ENCODE results near the gene CNOT2. TPM values are rescaled to one million over a fixed set of nuclear protein-coding genes. Genes with fewer than 3 reads are reported as not detected.
"Not testable (repeated sequence)": the region's sequence is repeated elsewhere in the genome, so short reads cannot be mapped to it uniquely, and the experiment has no call there.

CNOT2 gene
- polyA plus RNA-seq, 3 donors = 126 to 145 (median 127) TPM

- no peak for DNase-seq (ENCODE audit: extremely low read depth in 1 of 11, low read depth in 9 of 11, low spot score in 4 of 11)
Observed at GRCh38 chr12:70275045-70275444, 31.8 kb downstream of the CNOT2 start.

- DNase-seq (ENCODE audit: extremely low read depth in 1 of 11, low read depth in 9 of 11, low spot score in 4 of 11) = no peak
Observed at GRCh38 chr12:70277973-70278372, 34.7 kb downstream of the CNOT2 start.

GRCh38 chr12:70278945-70279344 lies 35.7 kb downstream of the CNOT2 start:
- no peak for DNase-seq (ENCODE audit: extremely low read depth in 1 of 11, low read depth in 9 of 11, low spot score in 4 of 11)

DNA sequence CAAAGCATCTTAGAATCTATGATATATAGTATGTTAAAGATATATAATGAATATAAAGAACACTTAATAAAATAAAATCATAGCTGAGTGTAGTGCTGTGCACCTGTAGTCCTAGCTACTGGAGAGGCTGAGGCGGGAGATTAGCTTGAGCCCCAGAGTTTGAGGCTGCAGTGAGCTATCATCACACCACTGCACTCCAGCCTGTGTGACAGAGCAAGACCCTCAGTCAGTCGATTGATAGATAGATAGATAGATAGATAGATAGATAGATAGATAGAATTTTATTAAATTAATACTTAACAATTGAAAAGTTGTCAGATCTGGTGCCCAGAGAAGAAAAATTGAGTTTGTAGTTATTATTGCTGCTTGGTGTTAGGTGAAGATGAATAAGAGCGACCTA lies 40.0 kb downstream of the CNOT2 start:
- no peak for DNase-seq (ENCODE audit: extremely low read depth in 1 of 11, low read depth in 9 of 11, low spot score in 4 of 11)

GRCh38 chr12:70288817-70289216 lies 45.6 kb downstream of the CNOT2 start:
- no peak for DNase-seq (ENCODE audit: extremely low read depth in 1 of 11, low read depth in 9 of 11, low spot score in 4 of 11)

GRCh38 chr12:70290116-70290515 lies 46.9 kb downstream of the CNOT2 start:
- no peak for DNase-seq (ENCODE audit: extremely low read depth in 1 of 11, low read depth in 9 of 11, low spot score in 4 of 11)

DNA sequence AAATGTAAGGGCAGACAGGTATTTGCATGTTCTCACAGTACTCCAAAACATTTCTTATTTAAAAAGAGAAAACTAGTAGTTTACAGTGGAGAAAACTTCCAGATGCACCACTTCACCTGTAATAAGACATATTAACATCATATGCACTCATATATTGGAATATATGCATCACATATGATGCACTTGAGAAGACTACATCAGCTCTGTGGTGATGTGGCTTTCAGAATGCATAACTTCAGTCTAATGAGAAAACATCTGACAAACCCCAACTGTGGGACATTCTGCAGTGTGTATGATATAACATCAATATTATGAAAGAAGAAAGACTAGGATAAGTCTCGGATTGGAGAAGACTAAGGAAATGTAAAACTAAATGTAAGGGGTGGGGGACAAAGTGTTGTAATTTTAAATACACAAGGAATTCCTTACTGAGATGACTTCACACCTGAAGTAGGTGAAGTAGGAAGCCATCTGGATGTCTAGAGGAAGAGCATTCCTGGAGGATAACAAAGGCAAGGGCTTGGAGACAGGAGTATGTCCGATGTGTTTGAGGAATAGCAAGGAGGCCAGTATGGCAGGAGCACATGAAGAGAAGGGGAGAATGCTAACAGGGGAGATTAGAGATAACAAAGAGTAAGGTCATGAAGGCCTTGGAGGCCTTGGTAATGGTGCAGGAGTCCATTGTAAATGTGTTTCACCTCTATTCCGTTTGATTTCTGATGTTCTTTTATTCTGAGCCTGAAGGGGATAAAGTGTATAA lies 49.0 kb downstream of the CNOT2 start:
- no peak for DNase-seq (ENCODE audit: extremely low read depth in 1 of 11, low read depth in 9 of 11, low spot score in 4 of 11)

- DNase-seq (ENCODE audit: extremely low read depth in 1 of 11, low read depth in 9 of 11, low spot score in 4 of 11) = not testable (repeated sequence)
Observed at GRCh38 chr12:70304684-70305555, 61.7 kb downstream of the CNOT2 start.

- DNase-seq (ENCODE audit: extremely low read depth in 1 of 11, low read depth in 9 of 11, low spot score in 4 of 11) = no peak
Observed at GRCh38 chr12:70305794-70306193, 62.6 kb downstream of the CNOT2 start.

- no peak for DNase-seq (ENCODE audit: extremely low read depth in 1 of 11, low read depth in 9 of 11, low spot score in 4 of 11)
Observed at GRCh38 chr12:70306676-70307075, 63.4 kb downstream of the CNOT2 start.

- no peak for DNase-seq (ENCODE audit: extremely low read depth in 1 of 11, low read depth in 9 of 11, low spot score in 4 of 11)
Observed at GRCh38 chr12:70307868-70308267, 64.6 kb downstream of the CNOT2 start.

GRCh38 chr12:70309348-70309747 lies 66.1 kb downstream of the CNOT2 start:
- DNase-seq (ENCODE audit: extremely low read depth in 1 of 11, low read depth in 9 of 11, low spot score in 4 of 11) = no peak

DNA sequence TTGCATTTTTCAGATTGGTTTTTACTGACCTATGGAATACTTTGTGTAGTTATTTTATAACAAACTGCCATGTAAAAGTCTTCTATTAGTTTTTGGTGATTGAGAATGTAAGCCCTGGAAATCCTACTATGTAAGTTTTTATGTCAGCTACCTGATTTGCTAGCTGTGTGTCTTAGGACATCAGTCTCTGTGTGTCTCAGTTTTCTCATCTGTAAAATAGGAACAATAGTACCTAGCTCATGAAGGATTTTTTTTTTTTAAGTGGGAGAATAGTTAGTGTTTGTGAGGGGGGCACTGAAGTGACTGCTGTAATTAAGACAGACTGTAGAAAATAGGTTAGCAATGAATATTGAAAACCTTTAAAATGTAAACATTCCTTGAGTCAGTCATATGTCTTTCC lies 70.9 kb downstream of the CNOT2 start:
- no peak for DNase-seq (ENCODE audit: extremely low read depth in 1 of 11, low read depth in 9 of 11, low spot score in 4 of 11)

DNA sequence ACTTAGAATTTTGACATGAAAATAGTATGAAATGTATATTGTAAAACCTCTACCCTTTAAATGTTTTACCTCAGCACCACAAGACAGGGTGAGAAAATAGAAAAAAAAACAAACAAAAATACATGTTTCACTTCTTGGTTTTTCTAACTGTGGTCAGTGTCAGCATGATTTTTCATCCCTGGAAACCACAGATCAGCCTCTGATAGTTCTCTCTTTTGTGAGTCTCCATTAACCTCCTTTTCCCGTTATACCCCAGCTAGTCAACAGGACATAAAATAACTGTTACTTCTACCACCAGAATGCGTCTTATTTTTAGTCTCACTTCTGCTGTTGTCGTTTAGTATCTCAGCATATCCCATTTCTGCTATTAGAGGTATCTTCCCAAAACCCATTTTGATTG lies 74.5 kb downstream of the CNOT2 start:
- DNase-seq (ENCODE audit: extremely low read depth in 1 of 11, low read depth in 9 of 11, low spot score in 4 of 11) = peak in 1 of 11 donors; percentile 0

DNA sequence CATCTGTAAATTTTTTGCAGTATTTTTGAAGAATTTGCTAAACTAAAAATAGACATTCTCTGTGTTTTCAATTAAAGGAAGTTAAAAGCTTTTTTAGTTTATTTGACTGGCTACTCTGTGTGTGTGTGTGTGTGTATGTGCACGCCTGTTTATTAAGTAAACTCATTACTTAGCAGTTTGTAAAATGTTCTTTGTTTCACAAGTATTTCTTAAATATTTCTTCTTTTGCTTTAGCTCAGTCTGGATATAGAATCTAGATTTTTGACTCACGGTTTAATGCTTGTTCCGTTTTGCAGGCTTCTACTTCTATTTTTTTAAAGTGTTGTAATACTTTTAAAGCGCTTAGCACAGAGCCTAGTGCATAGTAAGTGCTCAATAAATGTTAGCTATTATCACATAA lies 76.4 kb downstream of the CNOT2 start:
- DNase-seq (ENCODE audit: extremely low read depth in 1 of 11, low read depth in 9 of 11, low spot score in 4 of 11) = no peak

- no peak for DNase-seq (ENCODE audit: extremely low read depth in 1 of 11, low read depth in 9 of 11, low spot score in 4 of 11)
Observed at GRCh38 chr12:70321191-70321590, 78.0 kb downstream of the CNOT2 start.

DNA sequence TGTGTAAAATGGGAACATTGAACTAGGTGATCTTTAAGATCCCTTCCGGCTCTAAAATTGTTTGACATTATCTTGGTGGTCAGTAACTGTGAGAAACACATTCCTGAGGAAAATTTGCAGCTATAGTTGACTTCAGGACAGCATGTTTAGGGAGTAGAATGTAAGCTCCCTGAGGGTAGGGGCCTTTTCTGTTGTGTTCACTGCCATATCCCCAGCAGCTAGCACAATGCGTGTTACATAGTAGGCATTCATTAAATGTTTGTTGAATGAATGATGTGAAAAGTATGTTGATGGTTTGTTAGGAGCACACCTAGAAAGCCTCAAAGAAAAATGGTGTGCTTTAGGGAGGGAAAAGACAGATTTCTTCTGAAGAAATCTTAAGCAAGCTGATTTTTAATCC lies 84.3 kb downstream of the CNOT2 start:
- no peak for DNase-seq (ENCODE audit: extremely low read depth in 1 of 11, low read depth in 9 of 11, low spot score in 4 of 11)

GRCh38 chr12:70329728-70330127 lies 86.5 kb downstream of the CNOT2 start:
- no peak for DNase-seq (ENCODE audit: extremely low read depth in 1 of 11, low read depth in 9 of 11, low spot score in 4 of 11)

- no peak for DNase-seq (ENCODE audit: extremely low read depth in 1 of 11, low read depth in 9 of 11, low spot score in 4 of 11)
Observed at GRCh38 chr12:70330158-70330557, 86.9 kb downstream of the CNOT2 start.

- DNase-seq (ENCODE audit: extremely low read depth in 1 of 11, low read depth in 9 of 11, low spot score in 4 of 11) = no peak
Observed at GRCh38 chr12:70332236-70332635, 89.0 kb downstream of the CNOT2 start.

Data from renal cortex interstitium (tissue), 11 donors.